ENCODE measurements around the gene JARID2. TPM values are rescaled to one million over a fixed set of nuclear protein-coding genes. Genes with fewer than 3 reads are reported as not detected.

The JARID2 gene
- total and polyA plus RNA-seq, 2 of the 8 experiments (the other 6 are each of a cell fraction or from before 2014, with no cell fraction given), result 60.1 to 239 TPM

GRCh38 chr6:15234068-15234758, 11.7 kb upstream of the JARID2 start:
- Histone ChIP-seq H3K4me1 (replicated peaks in 1 of 4; ENCODE audit: control insufficient read depth in 3 of 4, insufficient read depth in 4 of 4, low read length in 3 of 4) (peaks cover 0 to 3% (median 1%) of the 10 kb centered on the region in 4 experiments; a peak in 5 of 7 replicates), H3K4me2 (ENCODE audit: insufficient read depth in 1 of 2, low read depth in 2 of 2, low read length in 2 of 2) (no peak overlapping the region), H3K23ac (ENCODE audit: insufficient read length) (no peak overlapping the region), H3K79me1 (ENCODE audit: low read depth, low read length) (no peaks in the 10 kb centered on the region), H2BK15ac (ENCODE audit: low read length) (no peak overlapping the region), H2AFZ (ENCODE audit: low read length) (no peak overlapping the region), H2BK20ac (ENCODE audit: low read length) (no peak overlapping the region), H3K23me2 (ENCODE audit: low read depth, low read length) (no peaks in the 10 kb centered on the region), H4K8ac (ENCODE audit: extremely low read depth, insufficient read depth, low read length) (no peak overlapping the region), H2BK5ac (ENCODE audit: low read depth, low read length) (no peak overlapping the region; the same call in 1 of the 2 replicates), H3K79me2 (ENCODE audit: control insufficient read depth in 1 of 2, insufficient read depth in 2 of 2, low read length in 2 of 2) (no peaks in the 10 kb centered on the region), H4K91ac (replicated peaks; ENCODE audit: insufficient read length, low read length) (no peak overlapping the region), H3K27ac (ENCODE audit: low read depth, low read length) (no peak overlapping the region), H3K4me3 (ENCODE audit: extremely low read depth in 1 of 4, insufficient read depth in 2 of 4, low read depth in 3 of 4, low read length in 4 of 4) (no peak overlapping the region), H3K56ac (replicated peaks; ENCODE audit: insufficient read length, low read depth, low read length) (no peak overlapping the region), H3K9me3 (ENCODE audit: insufficient read depth in 2 of 2, low read depth in 1 of 2, low read length in 1 of 2) (no peaks in the 10 kb centered on the region), H2AK5ac (ENCODE audit: low read depth, low read length) (no peak overlapping the region), H4K5ac (ENCODE audit: insufficient read length, low read depth, low read length) (no peak overlapping the region), H3K9ac (replicated peaks in 1 of 4; ENCODE audit: extremely low read depth in 1 of 4, low read depth in 3 of 4, low read length in 3 of 4) (no peak overlapping the region), H4K20me1 (replicated peaks in 1 of 2; ENCODE audit: control insufficient read depth in 1 of 2, insufficient read depth in 2 of 2, low read length in 2 of 2) (no peaks in the 10 kb centered on the region), H2BK120ac (replicated peaks; ENCODE audit: low read depth, low read length) (no peak overlapping the region), H2BK12ac (ENCODE audit: low read depth, low read length) (0 out of 2 replicates have a peak overlapping the region, but pooled peaks have one; percentile 75), H3K18ac (ENCODE audit: extremely low read depth, low read length) (no peak overlapping the region), H3K27me3 (replicated peaks in 1 of 4; ENCODE audit: control insufficient read depth in 3 of 4, extremely low read depth in 1 of 4, insufficient read depth in 3 of 4, low read length in 3 of 4) (no peaks in the 10 kb centered on the region), H3K36me3 (ENCODE audit: control insufficient read depth in 2 of 4, insufficient read depth in 4 of 4, low read length in 3 of 4) (no peaks in the 10 kb centered on the region), H3K14ac (ENCODE audit: insufficient read length) (no peak overlapping the region), H3K4ac (replicated peaks; ENCODE audit: insufficient read length, low read depth, low read length) (no peak overlapping the region)
- FAIRE-seq (no peak), DNase-seq (ENCODE audit: low read depth in 1 of 2, low spot score in 2 of 2) (no peak)
- WGBS, 2 experiments (ENCODE audit: extremely low coverage in 1 of 2, insufficient coverage in 1 of 2, insufficient read length in 1 of 2, insufficient replicate concordance in 2 of 2, low coverage in 1 of 2, low lambda C conversion rate in 2 of 2, missing lambda C conversion rate in 1 of 2), result 94% methylated on average over 2 of the region's 2 CpGs; no CpG with 5 or more reads in 1 of the 2 experiments
- POLR2A ChIA-PET (ENCODE audit: partially characterized antibody), result interaction anchor here (0.7 kb wide), 1 partner anchor 212 kb away, joined by 3 read pairs; no protein-coding TSS in a partner anchor
- CTCF ChIA-PET (ENCODE audit: partially characterized antibody), result interaction anchor here (0.6 kb wide), 2 partner anchors 26 to 691 kb away, joined by 3 to 4 read pairs; no protein-coding TSS in a partner anchor
- TF ChIP-seq KDM4A (IDR thresholded peaks at IDR 0.05; ENCODE audit: low read depth, low read length, severe bottlenecking) (no peak), RFX5 (IDR thresholded peaks at IDR 0.05; ENCODE audit: borderline replicate concordance, low read depth, low read length) (no peak), TEAD4 (IDR thresholded peaks at IDR 0.05; ENCODE audit: low read depth, low read length) (no peak), EZH2 (IDR thresholded peaks at IDR 0.05; ENCODE audit: low read depth, low read length, severe bottlenecking) (no peak), CHD1 (IDR thresholded peaks at IDR 0.05; ENCODE audit: low read depth, low read length) (no peak), NRF1 (IDR thresholded peaks at IDR 0.05; ENCODE audit: low read depth, low read length) (no peak), EGR1 (IDR thresholded peaks at IDR 0.05; ENCODE audit: borderline replicate concordance, low read depth, low read length) (no peak), MAX (IDR thresholded peaks at IDR 0.05) (no peak), SP2 (IDR thresholded peaks at IDR 0.05; ENCODE audit: low read length) (no peak), SIRT6 (IDR thresholded peaks at IDR 0.05; ENCODE audit: low read length) (no peak), ZNF274 (IDR thresholded peaks at IDR 0.05; ENCODE audit: borderline replicate concordance, extremely low read depth, low read length) (no peak), BACH1 (IDR thresholded peaks at IDR 0.05; ENCODE audit: low read length) (no peak), PHF8 (conservative IDR thresholded peaks at IDR 0.05; ENCODE audit: low read depth, low read length) (no peak), POLR2A (IDR thresholded peaks at IDR 0.05; ENCODE audit: control extremely low read depth in 1 of 2, low read depth in 2 of 2, low read length in 2 of 2) (no peak)
